SHP77 treated with DMSO at 0.1 percent for 48 hours (cell line): ENCODE measurements around the gene P2RY13.

ENCODE experiments used
- DNase-seq: peaks from one replicate; lab custom pipeline; 2025; lab: John Stamatoyannopoulos, UW

The P2RY13 gene

DNA sequence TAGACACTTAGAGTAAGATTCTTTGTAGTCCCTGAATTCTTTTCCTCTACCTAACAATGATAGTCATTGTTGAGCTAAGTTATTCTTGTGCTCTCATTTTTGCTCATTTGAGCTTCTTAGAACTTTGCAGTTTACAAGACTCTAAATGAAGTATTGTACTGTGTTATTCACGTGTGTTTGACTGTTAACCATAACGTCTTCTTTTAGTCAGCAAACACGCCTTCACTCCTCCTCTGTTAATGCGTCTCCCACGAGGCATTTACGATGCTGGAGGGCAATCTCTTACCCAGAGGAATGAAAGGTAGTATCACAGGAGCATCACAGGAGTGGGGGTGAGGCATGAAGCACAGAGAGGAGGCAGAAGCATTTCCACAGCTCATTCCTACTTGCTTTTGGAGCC lies 36.2 kb downstream of the P2RY13 start:
- DNase-seq = no peak

- DNase-seq = no peak
Observed at GRCh38 chr3:151290673-151291072, 38.7 kb downstream of the P2RY13 start.

DNA sequence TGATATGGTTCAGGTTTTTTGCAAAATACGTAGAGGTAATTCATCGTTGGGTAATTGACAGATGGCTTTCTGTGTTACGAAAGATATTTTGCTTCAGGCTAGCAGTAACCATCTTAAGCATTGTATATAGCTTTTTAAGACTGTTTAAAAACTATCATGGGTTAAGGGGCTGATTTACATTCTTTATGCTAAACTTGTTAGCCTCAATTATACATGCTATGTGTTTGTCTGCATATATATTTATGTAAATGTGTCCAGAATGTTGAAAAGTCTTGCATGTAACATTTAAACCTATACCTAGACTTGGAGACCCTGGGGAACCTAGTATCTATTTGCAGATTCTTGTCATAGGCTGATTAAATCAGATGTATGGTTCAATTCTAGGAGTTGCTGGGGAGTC lies 39.9 kb downstream of the P2RY13 start:
- DNase-seq = no peak

GRCh38 chr3:151285940-151286339 lies 43.4 kb downstream of the P2RY13 start:
- no peak for DNase-seq

GRCh38 chr3:151283907-151284461 lies 45.4 kb downstream of the P2RY13 start:
- DNase-seq = no peak

DNA sequence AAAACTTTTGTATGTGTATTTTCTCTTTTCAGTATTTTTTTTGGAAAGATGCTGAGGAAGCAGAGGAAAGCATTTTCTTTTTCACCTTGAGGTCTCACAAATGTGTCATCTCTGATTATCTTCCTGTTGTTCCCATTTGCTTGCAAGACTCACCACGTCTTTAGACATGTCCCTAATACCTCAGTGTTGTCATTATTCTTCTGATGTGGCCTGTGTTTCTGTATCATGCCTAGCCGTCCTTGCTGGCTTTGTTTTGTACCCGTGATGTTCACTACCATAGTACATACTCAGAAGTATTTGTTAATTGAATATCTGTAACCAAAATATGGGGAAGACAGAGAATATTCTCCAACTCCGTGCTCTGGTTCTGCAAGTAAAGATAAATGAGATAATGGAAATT lies 46.0 kb downstream of the P2RY13 start:
- DNase-seq = no peak

DNA sequence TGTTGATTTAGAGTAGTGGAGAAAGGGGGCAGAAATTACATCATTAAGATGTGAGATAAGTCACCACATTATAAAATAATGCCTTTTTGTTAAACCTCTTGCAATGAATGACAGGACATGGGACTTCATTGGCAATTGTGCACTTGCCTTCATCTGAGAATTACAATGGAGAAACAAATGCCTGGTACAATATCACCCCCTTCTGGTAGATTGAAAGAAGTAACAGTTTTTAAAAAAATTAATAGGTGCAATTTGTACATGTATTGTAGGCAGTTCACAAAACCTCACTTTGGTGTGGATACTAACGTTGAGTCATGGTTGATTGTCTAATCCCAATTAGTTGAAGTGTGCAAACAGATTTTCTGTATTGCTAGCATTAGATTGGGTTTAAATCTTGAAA lies 46.4 kb downstream of the P2RY13 start:
- DNase-seq = peak; percentile 26

DNA sequence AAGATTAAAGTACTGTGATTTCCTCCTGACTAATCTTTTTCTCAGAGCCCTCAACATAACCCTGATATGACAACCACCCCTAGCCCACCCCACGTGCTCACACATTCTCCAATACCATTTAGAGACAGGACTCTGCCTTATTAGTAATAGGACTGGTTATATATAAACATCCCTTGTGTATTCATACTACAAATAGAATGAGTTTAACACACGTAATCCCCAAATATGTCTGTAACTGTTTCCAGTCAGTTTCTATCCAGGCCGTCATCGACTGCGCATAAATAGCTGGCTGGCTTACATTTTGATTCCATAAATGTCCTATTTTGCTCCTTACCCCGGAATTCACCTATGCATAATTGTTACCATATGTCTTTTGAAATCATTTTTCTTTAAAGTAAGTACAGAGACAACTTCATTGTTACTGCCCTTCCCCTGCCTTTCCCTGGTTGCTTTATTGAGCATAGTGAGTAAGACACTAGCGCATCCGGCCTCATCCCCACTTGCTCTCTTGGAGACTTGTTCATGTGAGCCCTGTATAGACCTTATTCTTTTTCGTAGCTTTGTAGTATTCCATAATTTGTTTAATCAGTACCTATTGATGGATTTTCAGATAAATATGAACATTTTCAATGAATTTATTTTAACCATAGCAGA lies 47.6 kb downstream of the P2RY13 start:
- DNase-seq = no peak

- DNase-seq = no peak
Observed at GRCh38 chr3:151278230-151278629, 51.1 kb downstream of the P2RY13 start, which contains the start of gene P2RY14. TSS of gene P2RY14 (minus strand) at chr3:151278542. CDS start at chr3:151214316, 64,226 bp downstream.

- DNase-seq = no peak
Observed at GRCh38 chr3:151276687-151277042, 52.7 kb downstream of the P2RY13 start.
